B cell (primary cell): ENCODE results near the gene CLEC4G.

Experiments
- EZH2 ChIP-seq: IDR thresholded peaks from 2 replicates; pipeline ENCODE4 v1.6.1; 2012; ENCODE audit warnings: borderline replicate concordance, low read depth, mild to moderate bottlenecking, moderate library complexity, low read length; ENCODE audit not compliant: insufficient read depth, poor library complexity, severe bottlenecking
- TF ChIP-seq, protein P1 (sequence below): fragments of 200-600 bp; IDR thresholded peaks from one replicate; pipeline ENCODE4 v1.8.0; 2022; ENCODE audit warnings: antibody characterized with exemption, mild to moderate bottlenecking

DNA sequence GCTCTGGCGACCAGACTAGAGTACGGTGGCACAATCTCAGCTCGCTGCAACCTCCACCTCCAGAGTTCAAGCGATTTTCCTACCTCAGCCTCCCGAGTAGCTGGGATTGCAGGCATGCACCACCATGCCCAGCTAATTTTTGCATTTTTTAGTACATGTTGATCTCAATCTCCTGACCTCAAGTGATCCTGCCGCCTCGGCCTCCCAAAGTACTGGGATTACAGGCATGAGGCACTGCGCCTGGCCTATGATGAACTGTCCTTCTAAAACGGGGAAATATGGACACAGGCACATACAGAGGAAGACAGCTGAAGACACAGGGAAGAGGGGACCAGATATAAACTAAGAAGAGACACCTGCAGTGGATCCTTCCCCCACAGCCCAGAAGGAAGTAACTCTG lies 43.9 kb upstream of the CLEC4G start:
- TF ChIP-seq, protein P1, sequence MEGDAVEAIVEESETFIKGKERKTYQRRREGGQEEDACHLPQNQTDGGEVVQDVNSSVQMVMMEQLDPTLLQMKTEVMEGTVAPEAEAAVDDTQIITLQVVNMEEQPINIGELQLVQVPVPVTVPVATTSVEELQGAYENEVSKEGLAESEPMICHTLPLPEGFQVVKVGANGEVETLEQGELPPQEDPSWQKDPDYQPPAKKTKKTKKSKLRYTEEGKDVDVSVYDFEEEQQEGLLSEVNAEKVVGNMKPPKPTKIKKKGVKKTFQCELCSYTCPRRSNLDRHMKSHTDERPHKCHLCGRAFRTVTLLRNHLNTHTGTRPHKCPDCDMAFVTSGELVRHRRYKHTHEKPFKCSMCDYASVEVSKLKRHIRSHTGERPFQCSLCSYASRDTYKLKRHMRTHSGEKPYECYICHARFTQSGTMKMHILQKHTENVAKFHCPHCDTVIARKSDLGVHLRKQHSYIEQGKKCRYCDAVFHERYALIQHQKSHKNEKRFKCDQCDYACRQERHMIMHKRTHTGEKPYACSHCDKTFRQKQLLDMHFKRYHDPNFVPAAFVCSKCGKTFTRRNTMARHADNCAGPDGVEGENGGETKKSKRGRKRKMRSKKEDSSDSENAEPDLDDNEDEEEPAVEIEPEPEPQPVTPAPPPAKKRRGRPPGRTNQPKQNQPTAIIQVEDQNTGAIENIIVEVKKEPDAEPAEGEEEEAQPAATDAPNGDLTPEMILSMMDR = no peak
- no peak for TF ChIP-seq EZH2
